Suprapubic skin (tissue), 4 donors: ENCODE results near the gene AAR2.

ENCODE experiments used
- EP300 ChIP-seq: sonication (generic); formaldehyde crosslinking; IDR thresholded peaks from one replicate; pipeline ENCODE4 v1.6.1; 2017; ENCODE audit warnings: antibody characterized with exemption
- POLR2A ChIP-seq, 2 donors: fragments of 450-650 bp; IDR thresholded peaks; one replicate each; pipeline ENCODE4 v1.6.1; 2017; ENCODE audit warnings: antibody characterized with exemption in 2 of 2, mild to moderate bottlenecking in 2 of 2, moderate library complexity in 2 of 2
- POLR2AphosphoS5 ChIP-seq, 3 donors: sonication (generic); formaldehyde crosslinking; IDR thresholded peaks; one replicate each; pipeline ENCODE4 v1.6.1; 2017; ENCODE audit warnings: antibody characterized with exemption in 3 of 3
- TF ChIP-seq, protein P1 (sequence below), 2 donors: fragments of 200-600 bp in 1 of 2; fragments of 450-650 bp in 1 of 2; sonication (generic) in 1 of 2; IDR thresholded peaks; one replicate each; pipeline ENCODE4 v1.5.1; 2016 to 2019; ENCODE audit warnings: antibody characterized with exemption in 2 of 2, mild to moderate bottlenecking in 1 of 2, moderate library complexity in 1 of 2

DNA sequence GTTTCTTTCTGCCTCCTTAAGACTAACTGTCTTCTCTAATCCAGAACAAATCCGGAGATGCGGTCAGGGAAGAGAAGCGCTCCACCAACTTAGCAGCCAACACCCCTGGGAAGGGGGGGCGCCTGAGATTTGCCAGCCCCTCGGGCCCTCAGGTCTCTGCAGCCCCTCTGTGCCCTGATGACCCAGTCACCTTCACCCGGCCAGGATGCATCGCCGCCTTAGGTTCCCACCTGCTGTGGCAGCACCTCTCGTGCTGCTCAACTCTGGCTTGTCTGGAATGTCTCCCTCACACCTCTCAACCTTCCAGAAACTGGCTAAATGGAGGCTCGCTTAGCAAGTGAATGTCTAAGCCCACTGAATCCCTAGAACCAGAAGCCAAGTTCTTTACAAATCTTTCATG, 28.0 kb upstream of the AAR2 start:
- TF ChIP-seq, protein P1, sequence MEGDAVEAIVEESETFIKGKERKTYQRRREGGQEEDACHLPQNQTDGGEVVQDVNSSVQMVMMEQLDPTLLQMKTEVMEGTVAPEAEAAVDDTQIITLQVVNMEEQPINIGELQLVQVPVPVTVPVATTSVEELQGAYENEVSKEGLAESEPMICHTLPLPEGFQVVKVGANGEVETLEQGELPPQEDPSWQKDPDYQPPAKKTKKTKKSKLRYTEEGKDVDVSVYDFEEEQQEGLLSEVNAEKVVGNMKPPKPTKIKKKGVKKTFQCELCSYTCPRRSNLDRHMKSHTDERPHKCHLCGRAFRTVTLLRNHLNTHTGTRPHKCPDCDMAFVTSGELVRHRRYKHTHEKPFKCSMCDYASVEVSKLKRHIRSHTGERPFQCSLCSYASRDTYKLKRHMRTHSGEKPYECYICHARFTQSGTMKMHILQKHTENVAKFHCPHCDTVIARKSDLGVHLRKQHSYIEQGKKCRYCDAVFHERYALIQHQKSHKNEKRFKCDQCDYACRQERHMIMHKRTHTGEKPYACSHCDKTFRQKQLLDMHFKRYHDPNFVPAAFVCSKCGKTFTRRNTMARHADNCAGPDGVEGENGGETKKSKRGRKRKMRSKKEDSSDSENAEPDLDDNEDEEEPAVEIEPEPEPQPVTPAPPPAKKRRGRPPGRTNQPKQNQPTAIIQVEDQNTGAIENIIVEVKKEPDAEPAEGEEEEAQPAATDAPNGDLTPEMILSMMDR (IDR thresholded peaks at IDR 0.05), result no peak
- TF ChIP-seq POLR2A (IDR thresholded peaks at IDR 0.05) (no peak), POLR2AphosphoS5 (IDR thresholded peaks at IDR 0.05) (no peak), EP300 (no peak)
